ENCODE measurements around the gene ALG2. TPM values are rescaled to one million over a fixed set of nuclear protein-coding genes. Genes with fewer than 3 reads are reported as not detected.

Gene ALG2
- polyA plus RNA-seq, 1 donor from 2014 or later, result 24.7 TPM

GRCh38 chr9:99178912-99179872 lies 42.5 kb downstream of the ALG2 start:
- Mint-ChIP-seq H3K4me3 (no peak overlapping the region), H3K9me3 (no peaks in the 10 kb centered on the region), H3K27ac (no peak overlapping the region), H3K36me3 (no peaks in the 10 kb centered on the region), H3K4me1 (peaks cover 12 to 28% (median 19%) of the 10 kb centered on the region in 3 donors), H3K27me3 (no peaks in the 10 kb centered on the region)

DNA sequence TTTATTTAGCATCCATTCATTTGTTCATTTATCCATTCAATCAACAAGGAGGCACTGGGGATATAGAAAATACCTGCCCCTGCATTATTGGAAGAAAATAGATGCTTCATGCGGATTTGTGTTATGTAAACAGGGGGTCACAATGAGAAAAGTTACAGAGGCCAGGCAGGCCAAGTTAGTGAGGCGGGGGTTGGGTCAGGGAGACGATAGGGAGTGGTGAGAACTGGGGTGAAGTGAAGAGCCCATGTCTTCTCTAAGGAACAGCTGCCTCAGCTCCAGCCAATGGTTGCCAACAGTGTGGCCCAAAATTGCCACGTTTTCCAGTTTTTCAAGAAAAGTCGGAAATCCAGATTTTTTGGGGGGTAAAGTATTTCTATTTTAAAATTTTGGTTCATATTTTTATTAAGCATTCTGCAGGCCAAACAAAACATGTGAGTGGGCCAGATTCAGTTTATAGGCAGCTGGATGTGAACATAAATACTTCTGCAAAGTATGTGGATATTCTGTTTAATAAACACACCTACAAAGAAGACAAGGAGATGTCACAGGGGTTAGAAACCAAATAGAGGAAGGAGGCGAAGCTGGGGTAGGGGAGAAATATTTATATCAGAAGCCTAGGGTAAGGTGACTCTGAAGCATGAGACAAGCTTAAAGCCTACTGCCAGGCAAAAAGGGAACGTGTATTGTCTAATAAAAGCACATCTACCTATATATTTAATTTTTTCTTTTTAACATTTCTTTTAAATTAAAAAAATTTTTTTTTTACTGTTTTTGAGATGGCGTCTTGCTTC lies 44.0 kb downstream of the ALG2 start:
- Mint-ChIP-seq H3K27me3 (no peaks in the 10 kb centered on the region), H3K4me1 (peaks cover 12 to 32% (median 16%) of the 10 kb centered on the region in 3 donors), H3K4me3 (no peak overlapping the region), H3K36me3 (no peaks in the 10 kb centered on the region), H3K27ac (no peak overlapping the region), H3K9me3 (no peaks in the 10 kb centered on the region)

DNA sequence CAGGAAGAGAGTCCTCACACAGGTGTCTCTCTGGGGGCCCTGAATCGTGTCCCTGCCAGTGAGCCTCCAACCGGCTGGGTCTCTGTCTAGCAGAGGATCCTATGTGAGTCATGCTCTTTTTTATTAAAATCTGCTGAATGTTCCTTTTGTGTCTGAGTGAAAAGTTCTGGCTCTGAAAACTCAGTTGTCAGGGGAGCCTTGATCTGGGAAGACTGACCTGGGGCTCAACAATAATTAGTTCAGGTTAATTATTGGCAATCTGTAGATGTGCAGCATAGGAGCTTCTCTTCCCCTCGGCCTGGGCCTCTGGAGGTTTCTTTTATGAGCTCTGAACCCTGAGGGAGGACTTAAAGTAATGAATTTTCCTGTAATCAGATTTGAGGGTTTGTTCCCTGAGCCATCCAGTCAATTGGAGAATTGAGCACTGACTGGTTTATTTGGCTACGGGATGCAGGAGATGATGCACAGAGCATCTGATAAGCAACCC lies 45.2 kb downstream of the ALG2 start:
- H3K27me3 Mint-ChIP-seq, result no peaks in the 10 kb centered on the region
- peaks cover 8 to 21% (median 11%) of the 10 kb centered on the region in 3 donors for H3K4me1 Mint-ChIP-seq
- H3K4me3 Mint-ChIP-seq, result no peak overlapping the region
- H3K27ac Mint-ChIP-seq, result no peak overlapping the region
- H3K36me3 Mint-ChIP-seq, result no peaks in the 10 kb centered on the region
- no peaks in the 10 kb centered on the region for H3K9me3 Mint-ChIP-seq

DNA sequence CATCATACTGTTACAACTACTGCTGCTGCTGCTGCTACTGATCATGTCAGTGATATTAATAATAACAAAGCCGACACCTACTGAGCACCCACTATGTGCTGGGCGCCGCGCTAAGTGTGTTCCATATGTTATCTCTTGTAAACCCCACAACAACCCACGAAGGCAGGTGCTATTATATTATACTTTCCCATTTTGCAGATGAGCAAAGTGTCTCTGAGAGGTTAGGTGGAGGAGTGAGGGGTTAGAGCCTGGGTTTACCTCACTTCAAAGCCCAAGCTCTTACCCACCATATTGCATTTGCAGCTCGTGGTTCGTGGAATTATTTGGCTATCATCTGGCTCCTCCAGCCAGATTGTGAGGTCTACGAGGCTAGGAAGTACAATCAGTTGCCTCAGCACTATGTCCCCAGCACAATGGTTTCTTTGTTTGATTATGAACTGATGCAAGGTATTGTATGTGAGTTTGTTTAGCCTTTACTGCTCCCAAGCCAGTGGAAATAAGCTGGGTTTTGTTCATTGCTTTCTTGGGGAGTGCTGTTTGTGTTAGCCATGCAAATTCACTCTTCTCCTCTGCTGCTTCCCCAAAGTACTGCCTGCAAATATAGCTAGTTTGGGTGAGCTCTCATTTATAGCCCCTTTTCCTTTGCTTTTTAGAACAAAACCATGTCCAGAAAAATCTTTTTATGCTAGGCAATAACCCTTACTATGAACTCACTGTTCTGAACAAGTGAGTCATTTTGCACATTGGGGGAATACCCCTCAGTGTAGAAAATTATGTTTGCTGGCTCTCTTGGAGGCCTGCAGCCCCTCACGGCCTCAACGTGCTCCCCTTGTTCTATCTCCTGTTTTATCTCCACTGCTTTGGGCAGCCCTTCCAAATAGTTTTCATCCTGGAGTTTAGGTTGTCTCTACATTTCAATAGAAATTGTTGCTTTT lies 47.9 kb downstream of the ALG2 start:
- Mint-ChIP-seq H3K9me3 (no peaks in the 10 kb centered on the region), H3K27ac (peak overlapping the region in 1 of 3 donors; percentile 28), H3K4me3 (no peak overlapping the region), H3K36me3 (no peaks in the 10 kb centered on the region), H3K27me3 (no peaks in the 10 kb centered on the region), H3K4me1 (peaks cover 0 to 9% (median 2%) of the 10 kb centered on the region in 3 donors)

GRCh38 chr9:99172124-99173091 lies 49.3 kb downstream of the ALG2 start:
- H3K27ac Mint-ChIP-seq, result no peak overlapping the region
- H3K4me3 Mint-ChIP-seq, result no peak overlapping the region
- H3K9me3 Mint-ChIP-seq, result no peaks in the 10 kb centered on the region
- H3K4me1 Mint-ChIP-seq, result peaks cover 0 to 19% (median 10%) of the 10 kb centered on the region in 3 donors
- H3K36me3 Mint-ChIP-seq, result no peaks in the 10 kb centered on the region
- H3K27me3 Mint-ChIP-seq, result no peaks in the 10 kb centered on the region

DNA sequence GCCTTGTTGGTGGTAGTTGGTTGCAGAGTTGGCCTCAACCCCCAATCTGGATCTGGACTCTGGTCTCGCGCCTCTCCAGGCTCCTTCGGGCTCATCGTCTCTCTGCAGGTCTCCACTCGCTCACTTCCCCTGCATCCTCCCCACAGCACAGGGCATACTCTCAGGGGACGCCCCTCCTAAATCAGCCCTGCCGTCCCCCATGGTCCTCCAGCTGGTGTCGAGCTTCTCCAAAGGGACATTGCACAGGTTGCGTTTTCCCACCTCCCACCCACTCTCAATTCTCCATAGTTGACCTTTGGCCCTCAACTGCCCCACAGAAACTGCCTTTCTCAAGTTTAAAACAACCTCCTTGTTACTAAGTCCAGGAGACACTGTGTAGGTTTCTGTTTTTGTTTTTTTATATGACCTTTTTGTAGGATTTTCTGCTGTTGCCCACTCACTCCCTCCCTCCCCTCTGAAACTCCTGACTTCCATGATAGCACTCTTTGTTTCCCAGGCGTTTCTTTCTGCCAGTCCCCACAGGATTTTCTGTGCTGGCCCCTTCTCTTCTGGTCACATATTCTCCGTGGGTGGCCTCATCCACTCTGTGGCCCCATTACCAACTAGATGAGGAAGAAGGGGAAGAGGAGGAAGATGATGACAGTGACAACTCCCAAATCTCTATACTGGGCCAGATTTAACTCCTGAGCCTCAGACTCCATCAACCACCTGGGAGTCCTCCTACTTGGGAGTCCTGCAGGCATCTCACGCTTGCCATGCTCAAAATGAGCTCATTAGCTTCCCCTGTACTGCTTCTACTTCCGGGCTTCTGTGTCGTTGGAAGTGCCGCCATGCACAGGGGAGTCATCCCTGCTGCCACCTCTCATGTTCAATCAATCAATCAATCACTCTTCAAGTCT lies 50.3 kb downstream of the ALG2 start:
- Mint-ChIP-seq H3K27ac (peak overlapping the region in 1 of 3 donors; percentile 61), H3K4me1 (peaks cover 0 to 20% (median 11%) of the 10 kb centered on the region in 3 donors), H3K4me3 (peak overlapping the region in 1 of 4 donors; percentile 53), H3K27me3 (no peaks in the 10 kb centered on the region), H3K36me3 (no peaks in the 10 kb centered on the region), H3K9me3 (no peaks in the 10 kb centered on the region)

- no peaks in the 10 kb centered on the region for H3K9me3 Mint-ChIP-seq
- H3K27ac Mint-ChIP-seq, result no peak overlapping the region
- H3K4me1 Mint-ChIP-seq, result peaks cover 7 to 19% (median 11%) of the 10 kb centered on the region in 3 donors
- no peaks in the 10 kb centered on the region for H3K36me3 Mint-ChIP-seq
- no peak overlapping the region for H3K4me3 Mint-ChIP-seq
- H3K27me3 Mint-ChIP-seq, result no peaks in the 10 kb centered on the region
These were observed 51.6 kb downstream of the ALG2 start for GRCh38 chr9:99169982-99170761.

DNA sequence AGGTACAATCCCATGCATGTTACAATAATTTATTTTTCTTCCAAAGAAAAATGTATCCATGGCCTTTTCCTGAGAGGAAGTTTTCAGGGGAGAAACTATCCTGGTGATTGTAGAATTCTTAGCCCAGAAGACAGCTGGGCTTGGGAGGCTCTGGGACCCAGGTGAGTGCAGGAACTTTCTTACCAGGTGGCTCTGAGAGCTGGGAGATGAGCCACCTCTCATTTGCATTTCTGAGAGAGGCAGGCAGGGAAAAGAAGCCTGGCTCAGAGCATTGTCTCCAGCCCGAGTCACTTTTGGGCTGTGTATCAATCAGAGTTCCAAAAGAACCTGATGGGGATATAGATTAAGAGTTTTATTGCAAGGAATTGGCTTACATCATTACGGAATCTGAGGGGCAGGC lies 52.7 kb downstream of the ALG2 start:
- no peak overlapping the region for H3K4me3 Mint-ChIP-seq
- peaks cover 8 to 19% (median 11%) of the 10 kb centered on the region in 3 donors for H3K4me1 Mint-ChIP-seq
- H3K27ac Mint-ChIP-seq, result no peak overlapping the region
- no peaks in the 10 kb centered on the region for H3K36me3 Mint-ChIP-seq
- no peaks in the 10 kb centered on the region for H3K27me3 Mint-ChIP-seq
- H3K9me3 Mint-ChIP-seq, result no peaks in the 10 kb centered on the region

- Mint-ChIP-seq H3K27ac (no peak overlapping the region), H3K36me3 (no peaks in the 10 kb centered on the region), H3K4me1 (peaks cover 12 to 17% (median 13%) of the 10 kb centered on the region in 3 donors), H3K27me3 (no peaks in the 10 kb centered on the region), H3K4me3 (peak overlapping the region in 1 of 4 donors; percentile 55), H3K9me3 (no peaks in the 10 kb centered on the region)
These were observed 54.0 kb downstream of the ALG2 start for GRCh38 chr9:99167694-99168093.

- no peaks in the 10 kb centered on the region for H3K9me3 Mint-ChIP-seq
- no peak overlapping the region for H3K4me3 Mint-ChIP-seq
- H3K4me1 Mint-ChIP-seq, result peaks cover 13 to 17% (median 14%) of the 10 kb centered on the region in 3 donors
- no peak overlapping the region for H3K27ac Mint-ChIP-seq
- no peaks in the 10 kb centered on the region for H3K27me3 Mint-ChIP-seq
- no peaks in the 10 kb centered on the region for H3K36me3 Mint-ChIP-seq
These were observed 54.6 kb downstream of the ALG2 start for GRCh38 chr9:99167119-99167518.
